ENCODE data around the gene GAMT. TPM values are rescaled to one million over a fixed set of nuclear protein-coding genes. Genes with fewer than 3 reads are reported as not detected.

GAMT gene
- total and polyA plus RNA-seq, 2 experiments from 2014 or later, result 21.5 to 36.9 TPM

DNA sequence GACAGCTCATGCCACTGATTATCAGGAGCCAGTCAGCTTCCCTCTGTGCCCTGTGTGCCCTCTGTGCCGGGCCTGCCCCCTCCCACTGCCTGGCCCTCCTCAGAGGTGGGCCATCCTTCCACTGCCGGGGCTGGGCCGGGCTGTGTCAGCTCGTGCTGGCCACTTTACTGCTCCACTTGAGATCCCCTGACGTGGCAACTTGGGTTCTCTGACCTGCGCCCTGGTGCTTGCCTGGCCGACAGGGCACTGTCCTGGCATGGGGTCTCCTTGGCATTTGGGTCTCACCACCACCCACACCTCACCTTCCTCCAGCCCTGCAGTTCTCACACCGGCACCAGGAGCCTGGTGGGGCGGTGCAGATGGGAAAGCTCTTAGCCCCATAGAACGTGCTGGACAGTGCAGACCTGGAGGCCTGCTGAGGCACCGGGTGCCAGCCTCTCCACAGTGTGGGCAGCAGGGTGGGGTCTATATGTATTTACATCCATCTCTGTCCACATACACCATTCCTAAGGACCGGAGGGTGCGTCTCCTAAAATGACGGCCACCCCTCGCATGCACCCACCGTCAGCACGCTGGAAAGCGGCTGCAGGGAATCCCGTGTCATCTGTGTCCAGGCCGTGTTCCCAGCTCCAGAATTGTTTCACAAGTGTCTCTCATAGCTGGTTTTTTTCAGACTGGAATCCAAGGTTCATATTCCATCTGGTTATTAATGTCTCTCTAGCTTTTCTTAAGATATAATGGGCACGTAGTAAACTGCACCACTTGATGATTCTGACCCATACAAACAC lies 17.8 kb upstream of the GAMT start:
- Histone ChIP-seq H3F3A (replicated peaks; ENCODE audit: low read depth) (peaks cover 35% of the 10 kb centered on the region), H2AFZ (no peak overlapping the region), H3K36me3 (ENCODE audit: insufficient read depth) (peaks cover 31% of the 10 kb centered on the region), H3K27me3 (ENCODE audit: insufficient read depth) (no peaks in the 10 kb centered on the region), H3K4me1 (ENCODE audit: insufficient read depth) (peaks cover 27% of the 10 kb centered on the region), H3K27ac (ENCODE audit: low read depth) (no peak overlapping the region), H3K79me2 (replicated peaks; ENCODE audit: insufficient read depth) (peaks cover 89% of the 10 kb centered on the region), H4K20me1 (replicated peaks; ENCODE audit: insufficient read depth) (peaks cover 60% of the 10 kb centered on the region), H3K4me3 (no peak overlapping the region), H3K9me2 (ENCODE audit: insufficient read depth) (no peaks in the 10 kb centered on the region), H3K4me2 (no peak overlapping the region)
- Mint-ChIP-seq H3K27me3 (ENCODE audit: insufficient read depth, low read depth, poor library complexity) (peaks cover 27% of the 10 kb centered on the region), H3K4me3 (no peak overlapping the region; the same call in 2 of the 3 replicates), H3K27ac (peak overlapping the region; percentile 50; the same call in 1 of the 2 replicates), H3K4me1 (peaks cover 55% of the 10 kb centered on the region), H3K9me3 (no peaks in the 10 kb centered on the region), H3K36me3 (ENCODE audit: low read depth) (peaks cover 67% of the 10 kb centered on the region)
- ATAC-seq, result no peak
- DNase-seq (ENCODE audit: low spot score), result no peak
- TF ChIP-seq EZH2 (IDR thresholded peaks at IDR 0.05; ENCODE audit: low read depth, unreplicated experiment) (no peak), NANOG (IDR thresholded peaks at IDR 0.05; ENCODE audit: borderline replicate concordance) (no peak), EZH2phosphoT487 (IDR thresholded peaks at IDR 0.05; ENCODE audit: unreplicated experiment) (no peak), STAT1 (IDR thresholded peaks at IDR 0.05; ENCODE audit: unreplicated experiment) (no peak), CTCF (conservative IDR thresholded peaks at IDR 0.05; ENCODE audit: low read depth in 2 of 2) (no peak), ZNF114 (CRISPR knock-in tag; IDR thresholded peaks at IDR 0.05) (no peak), ZNF331 (CRISPR knock-in tag; IDR thresholded peaks at IDR 0.05; ENCODE audit: low read depth) (no peak), JUNB (IDR thresholded peaks at IDR 0.05; ENCODE audit: unreplicated experiment) (no peak), POLR2AphosphoS5 (IDR thresholded peaks at IDR 0.05; ENCODE audit: low read depth) (no peak), CREB1 (CRISPR knock-in tag; IDR thresholded peaks at IDR 0.05; ENCODE audit: low read depth) (no peak)
- TF ChIP-seq, protein P1, sequence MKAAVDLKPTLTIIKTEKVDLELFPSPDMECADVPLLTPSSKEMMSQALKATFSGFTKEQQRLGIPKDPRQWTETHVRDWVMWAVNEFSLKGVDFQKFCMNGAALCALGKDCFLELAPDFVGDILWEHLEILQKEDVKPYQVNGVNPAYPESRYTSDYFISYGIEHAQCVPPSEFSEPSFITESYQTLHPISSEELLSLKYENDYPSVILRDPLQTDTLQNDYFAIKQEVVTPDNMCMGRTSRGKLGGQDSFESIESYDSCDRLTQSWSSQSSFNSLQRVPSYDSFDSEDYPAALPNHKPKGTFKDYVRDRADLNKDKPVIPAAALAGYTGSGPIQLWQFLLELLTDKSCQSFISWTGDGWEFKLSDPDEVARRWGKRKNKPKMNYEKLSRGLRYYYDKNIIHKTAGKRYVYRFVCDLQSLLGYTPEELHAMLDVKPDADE (IDR thresholded peaks at IDR 0.05), result no peak
- TF ChIP-seq, protein P2, sequence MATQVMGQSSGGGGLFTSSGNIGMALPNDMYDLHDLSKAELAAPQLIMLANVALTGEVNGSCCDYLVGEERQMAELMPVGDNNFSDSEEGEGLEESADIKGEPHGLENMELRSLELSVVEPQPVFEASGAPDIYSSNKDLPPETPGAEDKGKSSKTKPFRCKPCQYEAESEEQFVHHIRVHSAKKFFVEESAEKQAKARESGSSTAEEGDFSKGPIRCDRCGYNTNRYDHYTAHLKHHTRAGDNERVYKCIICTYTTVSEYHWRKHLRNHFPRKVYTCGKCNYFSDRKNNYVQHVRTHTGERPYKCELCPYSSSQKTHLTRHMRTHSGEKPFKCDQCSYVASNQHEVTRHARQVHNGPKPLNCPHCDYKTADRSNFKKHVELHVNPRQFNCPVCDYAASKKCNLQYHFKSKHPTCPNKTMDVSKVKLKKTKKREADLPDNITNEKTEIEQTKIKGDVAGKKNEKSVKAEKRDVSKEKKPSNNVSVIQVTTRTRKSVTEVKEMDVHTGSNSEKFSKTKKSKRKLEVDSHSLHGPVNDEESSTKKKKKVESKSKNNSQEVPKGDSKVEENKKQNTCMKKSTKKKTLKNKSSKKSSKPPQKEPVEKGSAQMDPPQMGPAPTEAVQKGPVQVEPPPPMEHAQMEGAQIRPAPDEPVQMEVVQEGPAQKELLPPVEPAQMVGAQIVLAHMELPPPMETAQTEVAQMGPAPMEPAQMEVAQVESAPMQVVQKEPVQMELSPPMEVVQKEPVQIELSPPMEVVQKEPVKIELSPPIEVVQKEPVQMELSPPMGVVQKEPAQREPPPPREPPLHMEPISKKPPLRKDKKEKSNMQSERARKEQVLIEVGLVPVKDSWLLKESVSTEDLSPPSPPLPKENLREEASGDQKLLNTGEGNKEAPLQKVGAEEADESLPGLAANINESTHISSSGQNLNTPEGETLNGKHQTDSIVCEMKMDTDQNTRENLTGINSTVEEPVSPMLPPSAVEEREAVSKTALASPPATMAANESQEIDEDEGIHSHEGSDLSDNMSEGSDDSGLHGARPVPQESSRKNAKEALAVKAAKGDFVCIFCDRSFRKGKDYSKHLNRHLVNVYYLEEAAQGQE (IDR thresholded peaks at IDR 0.05; ENCODE audit: unreplicated experiment), result no peak
- TF ChIP-seq, protein P3, sequence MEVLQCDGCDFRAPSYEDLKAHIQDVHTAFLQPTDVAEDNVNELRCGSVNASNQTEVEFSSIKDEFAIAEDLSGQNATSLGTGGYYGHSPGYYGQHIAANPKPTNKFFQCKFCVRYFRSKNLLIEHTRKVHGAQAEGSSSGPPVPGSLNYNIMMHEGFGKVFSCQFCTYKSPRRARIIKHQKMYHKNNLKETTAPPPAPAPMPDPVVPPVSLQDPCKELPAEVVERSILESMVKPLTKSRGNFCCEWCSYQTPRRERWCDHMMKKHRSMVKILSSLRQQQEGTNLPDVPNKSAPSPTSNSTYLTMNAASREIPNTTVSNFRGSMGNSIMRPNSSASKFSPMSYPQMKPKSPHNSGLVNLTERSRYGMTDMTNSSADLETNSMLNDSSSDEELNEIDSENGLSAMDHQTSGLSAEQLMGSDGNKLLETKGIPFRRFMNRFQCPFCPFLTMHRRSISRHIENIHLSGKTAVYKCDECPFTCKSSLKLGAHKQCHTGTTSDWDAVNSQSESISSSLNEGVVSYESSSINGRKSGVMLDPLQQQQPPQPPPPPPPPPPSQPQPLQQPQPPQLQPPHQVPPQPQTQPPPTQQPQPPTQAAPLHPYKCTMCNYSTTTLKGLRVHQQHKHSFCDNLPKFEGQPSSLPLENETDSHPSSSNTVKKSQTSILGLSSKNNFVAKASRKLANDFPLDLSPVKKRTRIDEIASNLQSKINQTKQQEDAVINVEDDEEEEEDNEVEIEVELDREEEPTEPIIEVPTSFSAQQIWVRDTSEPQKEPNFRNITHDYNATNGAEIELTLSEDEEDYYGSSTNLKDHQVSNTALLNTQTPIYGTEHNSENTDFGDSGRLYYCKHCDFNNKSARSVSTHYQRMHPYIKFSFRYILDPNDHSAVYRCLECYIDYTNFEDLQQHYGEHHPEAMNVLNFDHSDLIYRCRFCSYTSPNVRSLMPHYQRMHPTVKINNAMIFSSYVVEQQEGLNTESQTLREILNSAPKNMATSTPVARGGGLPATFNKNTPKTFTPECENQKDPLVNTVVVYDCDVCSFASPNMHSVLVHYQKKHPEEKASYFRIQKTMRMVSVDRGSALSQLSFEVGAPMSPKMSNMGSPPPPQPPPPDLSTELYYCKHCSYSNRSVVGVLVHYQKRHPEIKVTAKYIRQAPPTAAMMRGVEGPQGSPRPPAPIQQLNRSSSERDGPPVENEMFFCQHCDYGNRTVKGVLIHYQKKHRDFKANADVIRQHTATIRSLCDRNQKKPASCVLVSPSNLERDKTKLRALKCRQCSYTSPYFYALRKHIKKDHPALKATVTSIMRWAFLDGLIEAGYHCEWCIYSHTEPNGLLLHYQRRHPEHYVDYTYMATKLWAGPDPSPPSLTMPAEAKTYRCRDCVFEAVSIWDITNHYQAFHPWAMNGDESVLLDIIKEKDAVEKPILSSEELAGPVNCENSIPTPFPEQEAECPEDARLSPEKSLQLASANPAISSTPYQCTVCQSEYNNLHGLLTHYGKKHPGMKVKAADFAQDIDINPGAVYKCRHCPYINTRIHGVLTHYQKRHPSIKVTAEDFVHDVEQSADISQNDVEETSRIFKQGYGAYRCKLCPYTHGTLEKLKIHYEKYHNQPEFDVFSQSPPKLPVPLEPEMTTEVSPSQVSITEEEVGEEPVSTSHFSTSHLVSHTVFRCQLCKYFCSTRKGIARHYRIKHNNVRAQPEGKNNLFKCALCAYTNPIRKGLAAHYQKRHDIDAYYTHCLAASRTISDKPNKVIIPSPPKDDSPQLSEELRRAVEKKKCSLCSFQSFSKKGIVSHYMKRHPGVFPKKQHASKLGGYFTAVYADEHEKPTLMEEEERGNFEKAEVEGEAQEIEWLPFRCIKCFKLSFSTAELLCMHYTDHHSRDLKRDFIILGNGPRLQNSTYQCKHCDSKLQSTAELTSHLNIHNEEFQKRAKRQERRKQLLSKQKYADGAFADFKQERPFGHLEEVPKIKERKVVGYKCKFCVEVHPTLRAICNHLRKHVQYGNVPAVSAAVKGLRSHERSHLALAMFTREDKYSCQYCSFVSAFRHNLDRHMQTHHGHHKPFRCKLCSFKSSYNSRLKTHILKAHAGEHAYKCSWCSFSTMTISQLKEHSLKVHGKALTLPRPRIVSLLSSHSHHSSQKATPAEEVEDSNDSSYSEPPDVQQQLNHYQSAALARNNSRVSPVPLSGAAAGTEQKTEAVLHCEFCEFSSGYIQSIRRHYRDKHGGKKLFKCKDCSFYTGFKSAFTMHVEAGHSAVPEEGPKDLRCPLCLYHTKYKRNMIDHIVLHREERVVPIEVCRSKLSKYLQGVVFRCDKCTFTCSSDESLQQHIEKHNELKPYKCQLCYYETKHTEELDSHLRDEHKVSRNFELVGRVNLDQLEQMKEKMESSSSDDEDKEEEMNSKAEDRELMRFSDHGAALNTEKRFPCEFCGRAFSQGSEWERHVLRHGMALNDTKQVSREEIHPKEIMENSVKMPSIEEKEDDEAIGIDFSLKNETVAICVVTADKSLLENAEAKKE (CRISPR knock-in tag; IDR thresholded peaks at IDR 0.05), result no peak

Measured in GM23338 (cell line).